ENCODE results near the gene FNDC3A. TPM values are rescaled to one million over a fixed set of nuclear protein-coding genes. Genes with fewer than 3 reads are reported as not detected.

Gene FNDC3A
- total and polyA plus RNA-seq, 4 experiments from 2014 or later, result 4.6 to 44.4 (median 28.1) TPM

GRCh38 chr13:48962281-48962680 lies 13.4 kb upstream of the FNDC3A start:
- CTCF ChIA-PET (ENCODE audit: partially characterized antibody), result no interaction called here
- H3K4me1 ChIP-seq (ENCODE audit: insufficient read depth, low read length), result no peaks in the 10 kb centered on the region
- Mint-ChIP-seq H3K4me3 (no peak overlapping the region), H3K9me3 (peaks cover 0 to 3% (median 0%) of the 10 kb centered on the region in 8 donors), H3K27ac (no peak overlapping the region), H3K4me1 (no peaks in the 10 kb centered on the region), H3K36me3 (no peaks in the 10 kb centered on the region), H3K27me3 (no peaks in the 10 kb centered on the region)
- no peak for DNase-seq
- POLR2A ChIA-PET (ENCODE audit: partially characterized antibody), result no interaction called here
- no peak overlapping the region for H3K27ac ChIP-seq (ENCODE audit: low read depth, low read length)
- H3K36me3 ChIP-seq (ENCODE audit: insufficient read depth, low read length), result no peaks in the 10 kb centered on the region
- no peak overlapping the region for H3K4me3 ChIP-seq (ENCODE audit: low read length in 2 of 2)
- H3K9me3 ChIP-seq (ENCODE audit: control insufficient read depth in 1 of 2, low read length in 2 of 2), result no peaks in the 10 kb centered on the region
- intact Hi-C loops (cut with micrococcal nuclease), result no loop called here
- no peaks in the 10 kb centered on the region for H3K27me3 ChIP-seq (ENCODE audit: insufficient read depth, low read length)

- H3K9me3 Mint-ChIP-seq, result peaks cover 0 to 7% (median 0%) of the 10 kb centered on the region in 8 donors
- no peak overlapping the region for H3K27ac ChIP-seq (ENCODE audit: low read depth, low read length)
- H3K4me3 Mint-ChIP-seq, result no peak overlapping the region
- H3K9me3 ChIP-seq (ENCODE audit: control insufficient read depth in 1 of 2, low read length in 2 of 2), result no peaks in the 10 kb centered on the region
- no peaks in the 10 kb centered on the region for H3K4me1 Mint-ChIP-seq
- H3K4me3 ChIP-seq (ENCODE audit: low read length in 2 of 2), result no peak overlapping the region
- no peaks in the 10 kb centered on the region for H3K36me3 Mint-ChIP-seq
- DNase-seq, result no peak
- ChIA-PET CTCF (ENCODE audit: partially characterized antibody) (no interaction called here), POLR2A (ENCODE audit: partially characterized antibody) (interaction anchor here (2.4 kb wide), 1 partner anchor 10 kb away, joined by 8 read pairs; the partner anchor contains the start of gene FNDC3A)
- intact Hi-C loops (cut with micrococcal nuclease), result no loop called here
- H3K27ac Mint-ChIP-seq, result no peak overlapping the region
- H3K36me3 ChIP-seq (ENCODE audit: insufficient read depth, low read length), result no peaks in the 10 kb centered on the region
- peaks cover 0 to under 1% of the 10 kb centered on the region in 2 donors for H3K27me3 Mint-ChIP-seq
- no peaks in the 10 kb centered on the region for H3K4me1 ChIP-seq (ENCODE audit: insufficient read depth, low read length)
- no peaks in the 10 kb centered on the region for H3K27me3 ChIP-seq (ENCODE audit: insufficient read depth, low read length)
Observed at GRCh38 chr13:48965736-48966135, 10.0 kb upstream of the FNDC3A start.

- intact Hi-C loops (cut with micrococcal nuclease), result loop anchor here (10.0 kb wide), 1 partner anchor 435 kb away; the partner anchor contains the start of gene RCBTB2
- no peak overlapping the region for H3K4me3 Mint-ChIP-seq
- POLR2A ChIA-PET (ENCODE audit: partially characterized antibody), result no interaction called here
- H3K9me3 Mint-ChIP-seq, result peaks cover 3 to 27% (median 21%) of the 10 kb centered on the region in 8 donors
- peaks cover 0 to 6% (median 4%) of the 10 kb centered on the region in 4 donors for H3K4me1 Mint-ChIP-seq
- no peak for DNase-seq
- peaks cover 15 to 20% of the 10 kb centered on the region in 2 donors for H3K36me3 Mint-ChIP-seq
- no peak overlapping the region for H3K27ac ChIP-seq (ENCODE audit: low read depth, low read length)
- peaks cover 3% of the 10 kb centered on the region for H3K4me1 ChIP-seq (ENCODE audit: insufficient read depth, low read length)
- H3K9me3 ChIP-seq (ENCODE audit: control insufficient read depth in 1 of 2, low read length in 2 of 2), result peaks cover 0 to 8% of the 10 kb centered on the region in 2 donors
- no peaks in the 10 kb centered on the region for H3K27me3 ChIP-seq (ENCODE audit: insufficient read depth, low read length)
- no peaks in the 10 kb centered on the region for H3K36me3 ChIP-seq (ENCODE audit: insufficient read depth, low read length)
- CTCF ChIA-PET (ENCODE audit: partially characterized antibody), result no interaction called here
- H3K27ac Mint-ChIP-seq, result no peak overlapping the region
- H3K27me3 Mint-ChIP-seq, result peaks cover 0 to 6% of the 10 kb centered on the region in 2 donors
- no peak overlapping the region for H3K4me3 ChIP-seq (ENCODE audit: low read length in 2 of 2)
Observed at GRCh38 chr13:48969685-48970084, 6.0 kb upstream of the FNDC3A start.

- DNase-seq, result no peak
- no peak overlapping the region for H3K27ac ChIP-seq (ENCODE audit: low read depth, low read length)
- Mint-ChIP-seq H3K4me1 (peaks cover 17 to 36% (median 27%) of the 10 kb centered on the region in 4 donors), H3K27ac (peak overlapping the region in 6 of 7 donors; percentile 31 to 99 (median 69)), H3K4me3 (peak overlapping the region in 5 of 8 donors; percentile 34 to 94 (median 89)), H3K9me3 (peaks cover 3 to 34% (median 21%) of the 10 kb centered on the region in 8 donors), H3K36me3 (peaks cover 20 to 30% of the 10 kb centered on the region in 2 donors), H3K27me3 (peaks cover 0 to 6% of the 10 kb centered on the region in 2 donors)
- intact Hi-C loops (cut with micrococcal nuclease), result loop anchor here (2.0 to 10.0 kb wide), 3 partner anchors 169 to 879 kb away; partner anchors contain the start of genes MED4 and RCBTB2
- H3K9me3 ChIP-seq (ENCODE audit: control insufficient read depth in 1 of 2, low read length in 2 of 2), result peaks cover 0 to 8% of the 10 kb centered on the region in 2 donors
- no peaks in the 10 kb centered on the region for H3K27me3 ChIP-seq (ENCODE audit: insufficient read depth, low read length)
- H3K36me3 ChIP-seq (ENCODE audit: insufficient read depth, low read length), result no peaks in the 10 kb centered on the region
- H3K4me3 ChIP-seq (ENCODE audit: low read length in 2 of 2), result no peak overlapping the region
- CTCF ChIA-PET (ENCODE audit: partially characterized antibody), result no interaction called here
- H3K4me1 ChIP-seq (ENCODE audit: insufficient read depth, low read length), result peaks cover 30% of the 10 kb centered on the region
- POLR2A ChIA-PET (ENCODE audit: partially characterized antibody), result interaction anchor here (3.1 kb wide), 1 partner anchor 169 kb away, joined by 15 read pairs; no protein-coding TSS in a partner anchor
Observed at GRCh38 chr13:48973845-48974431, 1.8 kb upstream of the FNDC3A start.

GRCh38 chr13:48975101-48975855 lies 434 bp upstream of the FNDC3A start:
- Histone ChIP-seq H3K4me3 (ENCODE audit: low read length in 2 of 2) (peak overlapping the region; percentile 59 to 69), H3K4me1 (ENCODE audit: insufficient read depth, low read length) (peaks cover 44% of the 10 kb centered on the region), H3K36me3 (ENCODE audit: insufficient read depth, low read length) (no peaks in the 10 kb centered on the region), H3K27me3 (ENCODE audit: insufficient read depth, low read length) (no peaks in the 10 kb centered on the region), H3K27ac (ENCODE audit: low read depth, low read length) (peak overlapping the region; percentile 90), H3K9me3 (ENCODE audit: control insufficient read depth in 1 of 2, low read length in 2 of 2) (peaks cover 0 to 8% of the 10 kb centered on the region in 2 donors)
- peak overlapping the region; percentile 90 to 99 (median 97) for H3K27ac Mint-ChIP-seq
- ChIA-PET CTCF (ENCODE audit: partially characterized antibody) (interaction anchor here (0.6 to 1.4 kb wide), 4 partner anchors 13 to 273 kb away, joined by 3 read pairs; no protein-coding TSS in a partner anchor), POLR2A (ENCODE audit: partially characterized antibody) (interaction anchor here (0.6 to 3.1 kb wide), 26 partner anchors 8 to 1150 kb away, joined by 3 to 38 read pairs (median 4); partner anchors contain the start of genes CAB39L, CDADC1, LPAR6 and NUDT15)
- H3K9me3 Mint-ChIP-seq, result peaks cover 3 to 34% (median 21%) of the 10 kb centered on the region in 8 donors
- peak overlapping the region; percentile 86 to 94 (median 91) for H3K4me3 Mint-ChIP-seq
- peaks cover 0 to 6% of the 10 kb centered on the region in 2 donors for H3K27me3 Mint-ChIP-seq
- DNase-seq, result peak in 3 of 5 donors; percentile 53 to 82 (median 63)
- intact Hi-C loops (cut with micrococcal nuclease), result loop anchor here (1.0 to 10.0 kb wide), 8 partner anchors 135 to 1022 kb away; partner anchors contain the start of genes CAB39L, KPNA3, MED4 and NUDT15
- peaks cover 24 to 49% (median 36%) of the 10 kb centered on the region in 4 donors for H3K4me1 Mint-ChIP-seq
- H3K36me3 Mint-ChIP-seq, result peaks cover 20 to 30% of the 10 kb centered on the region in 2 donors

GRCh38 chr13:48976576-48977285 lies 1.0 kb downstream of the FNDC3A start:
- intact Hi-C loops (cut with micrococcal nuclease), result loop anchor here (1.0 to 10.0 kb wide), 5 partner anchors 271 to 1021 kb away; partner anchors contain the start of genes CDADC1, CYSLTR2, NUDT15 and RCBTB2
- no peaks in the 10 kb centered on the region for H3K27me3 ChIP-seq (ENCODE audit: insufficient read depth, low read length)
- H3K9me3 ChIP-seq (ENCODE audit: control insufficient read depth in 1 of 2, low read length in 2 of 2), result peaks cover 0 to 8% of the 10 kb centered on the region in 2 donors
- H3K36me3 Mint-ChIP-seq, result peaks cover 20 to 30% of the 10 kb centered on the region in 2 donors
- POLR2A ChIA-PET (ENCODE audit: partially characterized antibody), result interaction anchor here (1.1 to 3.1 kb wide), 14 partner anchors 12 to 1148 kb away, joined by 3 to 38 read pairs (median 8); partner anchors contain the start of genes CAB39L, CDADC1, PHF11 and SETDB2
- peak overlapping the region; percentile 90 for H3K27ac ChIP-seq (ENCODE audit: low read depth, low read length)
- DNase-seq, result peak in 1 of 5 donors; percentile 84
- peaks cover 52% of the 10 kb centered on the region for H3K4me1 ChIP-seq (ENCODE audit: insufficient read depth, low read length)
- peak overlapping the region; percentile 91 to 98 (median 95) for H3K4me3 Mint-ChIP-seq
- H3K27ac Mint-ChIP-seq, result peak overlapping the region; percentile 90 to 99 (median 97)
- no peaks in the 10 kb centered on the region for H3K36me3 ChIP-seq (ENCODE audit: insufficient read depth, low read length)
- H3K4me1 Mint-ChIP-seq, result peaks cover 32 to 62% (median 45%) of the 10 kb centered on the region in 4 donors
- peak overlapping the region; percentile 81 to 83 for H3K4me3 ChIP-seq (ENCODE audit: low read length in 2 of 2)
- no peaks in the 10 kb centered on the region for H3K27me3 Mint-ChIP-seq
- CTCF ChIA-PET (ENCODE audit: partially characterized antibody), result interaction anchor here (0.5 to 1.4 kb wide), 3 partner anchors 12 to 69 kb away, joined by 3 read pairs; no protein-coding TSS in a partner anchor
- peaks cover 3 to 33% (median 21%) of the 10 kb centered on the region in 8 donors for H3K9me3 Mint-ChIP-seq

Measured in CD4-positive, alpha-beta memory T cell (primary cell).